Measurements from ENCODE around the gene ZBTB32. TPM values are rescaled to one million over a fixed set of nuclear protein-coding genes. Genes with fewer than 3 reads are reported as not detected.

The ZBTB32 gene
- total and polyA plus RNA-seq, 2 of the 8 experiments (the other 6 are each of a cell fraction or from before 2014, with no cell fraction given), result 0.11 to 0.50 TPM

DNA sequence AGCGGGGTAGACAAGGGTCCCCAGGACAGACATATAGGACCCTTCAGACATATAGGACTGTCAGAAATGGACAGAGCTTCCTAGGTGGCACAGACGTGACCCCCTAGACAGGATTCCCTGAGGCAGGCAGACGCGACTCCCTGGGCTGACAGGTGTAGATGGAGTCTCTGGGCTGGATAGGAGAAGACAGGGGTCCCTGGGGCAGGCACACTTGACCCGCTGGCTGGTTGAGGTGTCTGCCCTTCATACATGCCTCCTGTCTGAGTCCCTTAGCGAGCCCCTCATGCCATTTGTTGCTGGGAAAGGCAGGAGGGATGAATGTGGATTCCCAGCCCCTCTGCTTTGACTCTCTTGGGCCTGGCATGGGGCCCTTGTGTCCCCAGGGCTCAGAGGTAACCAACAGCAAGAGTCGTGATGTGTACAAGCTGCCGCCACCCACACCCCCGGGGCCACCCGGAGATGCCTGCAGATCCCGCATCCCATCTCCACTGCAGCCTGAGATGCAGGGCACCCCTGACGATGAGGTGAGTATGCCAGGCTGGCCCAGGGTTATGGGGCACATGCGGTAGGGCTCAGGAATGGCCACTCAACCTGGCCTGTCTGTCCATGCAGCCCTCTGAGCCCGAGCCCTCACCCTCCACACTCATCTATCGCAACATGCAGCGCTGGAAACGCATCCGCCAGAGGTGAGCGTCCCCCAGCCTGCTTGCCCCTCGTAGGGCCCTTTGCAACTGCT is 49.4 kb downstream of the ZBTB32 start:
- peaks cover 17% of the 10 kb centered on the region; the same call in 1 of the 2 replicates for H3K23me2 ChIP-seq (ENCODE audit: low read depth, low read length)
- H3K27ac ChIP-seq (ENCODE audit: low read depth, low read length), result no peak overlapping the region
- H3K4me1 ChIP-seq (replicated peaks in 1 of 4; ENCODE audit: control insufficient read depth in 3 of 4, insufficient read depth in 4 of 4, low read length in 3 of 4), result peaks cover 0 to 18% (median 10%) of the 10 kb centered on the region in 4 experiments; a peak in 5 of 7 replicates
- H2BK5ac ChIP-seq (ENCODE audit: low read depth, low read length), result no peak overlapping the region
- H3K4me3 ChIP-seq (ENCODE audit: extremely low read depth in 1 of 4, insufficient read depth in 2 of 4, low read depth in 3 of 4, low read length in 4 of 4), result no peak overlapping the region
- H3K4ac ChIP-seq (replicated peaks; ENCODE audit: insufficient read length, low read depth, low read length), result no peak overlapping the region
- H3K79me1 ChIP-seq (ENCODE audit: low read depth, low read length), result peaks cover under 1% of the 10 kb centered on the region; the same call in 1 of the 2 replicates
- CTCF ChIA-PET (ENCODE audit: partially characterized antibody), result interaction anchor here (0.6 to 1.3 kb wide), 2 partner anchors 13 to 245 kb away, joined by 3 to 4 read pairs; no protein-coding TSS in a partner anchor
- no peaks in the 10 kb centered on the region for H4K20me1 ChIP-seq (replicated peaks in 1 of 2; ENCODE audit: control insufficient read depth in 1 of 2, insufficient read depth in 2 of 2, low read length in 2 of 2)
- no peaks in the 10 kb centered on the region for H3K36me3 ChIP-seq (ENCODE audit: control insufficient read depth in 2 of 4, insufficient read depth in 4 of 4, low read length in 3 of 4)
- FAIRE-seq (no peak), DNase-seq (ENCODE audit: low read depth in 1 of 2, low spot score in 2 of 2) (no peak)
- H2BK12ac ChIP-seq (ENCODE audit: low read depth, low read length), result no peak overlapping the region
- peaks cover 0 to 1% of the 10 kb centered on the region in 2 experiments; a peak in 1 of 4 replicates for H3K79me2 ChIP-seq (ENCODE audit: control insufficient read depth in 1 of 2, insufficient read depth in 2 of 2, low read length in 2 of 2)
- no peaks in the 10 kb centered on the region for H3K9me3 ChIP-seq (ENCODE audit: insufficient read depth in 2 of 2, low read depth in 1 of 2, low read length in 1 of 2)
- no peak overlapping the region for H3K23ac ChIP-seq (ENCODE audit: insufficient read length)
- H2BK120ac ChIP-seq (replicated peaks; ENCODE audit: low read depth, low read length), result no peak overlapping the region
- H3K9ac ChIP-seq (replicated peaks in 1 of 4; ENCODE audit: extremely low read depth in 1 of 4, low read depth in 3 of 4, low read length in 3 of 4), result no peak overlapping the region
- no peak overlapping the region for H3K14ac ChIP-seq (ENCODE audit: insufficient read length)
- no peak overlapping the region for H4K91ac ChIP-seq (replicated peaks; ENCODE audit: insufficient read length, low read length)
- no peak overlapping the region for H2BK20ac ChIP-seq (ENCODE audit: low read length)
- WGBS, 2 experiments (ENCODE audit: extremely low coverage in 1 of 2, insufficient coverage in 1 of 2, insufficient read length in 1 of 2, insufficient replicate concordance in 2 of 2, low coverage in 1 of 2, low lambda C conversion rate in 2 of 2, missing lambda C conversion rate in 1 of 2), result 87% methylated on average over 20 of the region's 20 CpGs; no CpG with 5 or more reads in 1 of the 2 experiments
- H4K8ac ChIP-seq (ENCODE audit: extremely low read depth, insufficient read depth, low read length), result no peak overlapping the region
- H2BK15ac ChIP-seq (ENCODE audit: low read length), result no peak overlapping the region
- no peak overlapping the region for H3K18ac ChIP-seq (ENCODE audit: extremely low read depth, low read length)
- no peak overlapping the region for H4K5ac ChIP-seq (ENCODE audit: insufficient read length, low read depth, low read length)
- POLR2A ChIA-PET (ENCODE audit: partially characterized antibody), result interaction anchor here (1.0 to 1.4 kb wide), 2 partner anchors 9 to 13 kb away, joined by 3 read pairs; no protein-coding TSS in a partner anchor
- no peak overlapping the region for H2AK5ac ChIP-seq (ENCODE audit: low read depth, low read length)
- no peak overlapping the region for H2AFZ ChIP-seq (ENCODE audit: low read length)
- no peak overlapping the region for H3K4me2 ChIP-seq (ENCODE audit: insufficient read depth in 1 of 2, low read depth in 2 of 2, low read length in 2 of 2)
- H3K56ac ChIP-seq (replicated peaks; ENCODE audit: insufficient read length, low read depth, low read length), result no peak overlapping the region
- peaks cover 0 to 17% (median 11%) of the 10 kb centered on the region in 4 experiments; a peak in 5 of 7 replicates for H3K27me3 ChIP-seq (replicated peaks in 1 of 4; ENCODE audit: control insufficient read depth in 3 of 4, extremely low read depth in 1 of 4, insufficient read depth in 3 of 4, low read length in 3 of 4)
- TF ChIP-seq, protein P1, sequence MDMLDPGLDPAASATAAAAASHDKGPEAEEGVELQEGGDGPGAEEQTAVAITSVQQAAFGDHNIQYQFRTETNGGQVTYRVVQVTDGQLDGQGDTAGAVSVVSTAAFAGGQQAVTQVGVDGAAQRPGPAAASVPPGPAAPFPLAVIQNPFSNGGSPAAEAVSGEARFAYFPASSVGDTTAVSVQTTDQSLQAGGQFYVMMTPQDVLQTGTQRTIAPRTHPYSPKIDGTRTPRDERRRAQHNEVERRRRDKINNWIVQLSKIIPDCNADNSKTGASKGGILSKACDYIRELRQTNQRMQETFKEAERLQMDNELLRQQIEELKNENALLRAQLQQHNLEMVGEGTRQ (IDR thresholded peaks at IDR 0.05; ENCODE audit: low read length), result no peak
- TF ChIP-seq CREB1 (IDR thresholded peaks at IDR 0.05) (no peak), JUND (IDR thresholded peaks at IDR 0.05; ENCODE audit: low read length) (no peak), RXRA (IDR thresholded peaks at IDR 0.05; ENCODE audit: insufficient read depth, low read depth, low read length) (no peak), ASH2L (IDR thresholded peaks at IDR 0.05; ENCODE audit: low read length) (no peak), TAF7 (optimal IDR thresholded peaks at IDR 0.05; ENCODE audit: borderline replicate concordance, low read depth, low read length) (no peak), SIX5 (IDR thresholded peaks at IDR 0.05; ENCODE audit: low read depth, low read length) (no peak), RNF2 (IDR thresholded peaks at IDR 0.05; ENCODE audit: borderline replicate concordance, low read depth, low read length, missing control alignments, poor library complexity, severe bottlenecking) (no peak), TBP (IDR thresholded peaks at IDR 0.05; ENCODE audit: low read depth, low read length) (no peak), ZNF274 (IDR thresholded peaks at IDR 0.05; ENCODE audit: borderline replicate concordance, extremely low read depth, low read length) (no peak), SIN3A (conservative IDR thresholded peaks at IDR 0.05 in 1 of 2, IDR thresholded peaks at IDR 0.05 in 1 of 2; ENCODE audit: low read depth in 1 of 2, low read length in 2 of 2) (no peak)
